COLO668 (cell line): Measurements from ENCODE around the gene IRF7.

Experiments used
- DNase-seq: peaks from one replicate; lab custom pipeline; 2025; ENCODE audit not compliant: unreplicated experiment; lab: John Stamatoyannopoulos, UW

IRF7 gene

DNA sequence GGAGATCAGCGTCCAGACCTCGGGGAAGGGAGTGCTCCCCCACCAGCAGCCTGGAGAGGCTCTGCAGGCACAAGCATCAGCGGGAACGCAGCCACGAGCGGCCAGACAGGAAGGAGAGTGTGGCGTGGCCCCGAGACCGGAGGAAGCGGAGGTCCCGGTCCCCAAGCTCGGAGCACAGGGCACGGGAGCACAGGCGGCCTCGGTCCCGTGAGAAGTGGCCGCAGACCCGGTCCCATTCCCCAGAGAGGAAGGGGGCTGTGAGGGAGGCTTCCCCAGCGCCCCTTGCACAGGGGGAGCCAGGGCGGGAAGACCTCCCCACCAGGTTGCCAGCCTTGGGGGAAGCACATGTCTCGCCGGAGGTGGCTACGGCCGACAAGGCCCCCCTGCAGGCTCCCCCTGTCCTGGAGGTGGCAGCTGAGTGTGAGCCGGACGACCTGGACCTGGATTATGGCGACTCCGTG is 6.9 kb downstream of the IRF7 start:
- no peak for DNase-seq

DNA sequence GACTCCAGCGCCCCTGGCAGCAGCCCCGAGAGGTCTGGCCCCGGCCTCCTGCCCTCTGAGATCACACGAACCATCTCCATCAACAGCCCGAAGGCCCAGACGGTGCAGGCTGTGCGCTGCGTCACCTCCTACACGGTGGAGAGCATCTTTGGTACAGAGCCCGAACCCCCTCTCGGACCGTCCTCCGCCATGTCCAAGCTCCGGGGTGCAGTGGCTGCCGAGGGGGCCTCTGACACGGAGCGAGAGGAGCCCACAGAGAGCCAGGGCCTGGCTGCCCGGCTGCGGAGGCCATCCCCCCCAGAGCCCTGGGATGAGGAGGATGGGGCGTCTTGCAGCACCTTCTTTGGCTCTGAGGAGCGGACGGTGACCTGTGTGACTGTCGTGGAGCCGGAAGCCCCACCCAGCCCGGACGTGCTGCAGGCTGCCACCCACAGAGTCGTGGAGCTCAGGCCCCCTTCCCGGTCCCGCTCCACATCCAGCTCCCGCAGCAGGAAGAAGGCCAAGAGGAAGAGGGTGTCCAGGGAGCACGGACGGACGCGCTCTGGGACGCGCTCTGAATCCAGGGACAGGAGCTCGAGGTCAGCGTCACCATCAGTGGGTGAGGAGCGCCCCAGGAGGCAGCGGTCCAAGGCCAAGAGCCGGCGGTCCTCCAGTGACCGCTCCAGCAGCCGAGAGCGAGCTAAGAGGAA is 7.6 kb downstream of the IRF7 start:
- no peak for DNase-seq

DNA sequence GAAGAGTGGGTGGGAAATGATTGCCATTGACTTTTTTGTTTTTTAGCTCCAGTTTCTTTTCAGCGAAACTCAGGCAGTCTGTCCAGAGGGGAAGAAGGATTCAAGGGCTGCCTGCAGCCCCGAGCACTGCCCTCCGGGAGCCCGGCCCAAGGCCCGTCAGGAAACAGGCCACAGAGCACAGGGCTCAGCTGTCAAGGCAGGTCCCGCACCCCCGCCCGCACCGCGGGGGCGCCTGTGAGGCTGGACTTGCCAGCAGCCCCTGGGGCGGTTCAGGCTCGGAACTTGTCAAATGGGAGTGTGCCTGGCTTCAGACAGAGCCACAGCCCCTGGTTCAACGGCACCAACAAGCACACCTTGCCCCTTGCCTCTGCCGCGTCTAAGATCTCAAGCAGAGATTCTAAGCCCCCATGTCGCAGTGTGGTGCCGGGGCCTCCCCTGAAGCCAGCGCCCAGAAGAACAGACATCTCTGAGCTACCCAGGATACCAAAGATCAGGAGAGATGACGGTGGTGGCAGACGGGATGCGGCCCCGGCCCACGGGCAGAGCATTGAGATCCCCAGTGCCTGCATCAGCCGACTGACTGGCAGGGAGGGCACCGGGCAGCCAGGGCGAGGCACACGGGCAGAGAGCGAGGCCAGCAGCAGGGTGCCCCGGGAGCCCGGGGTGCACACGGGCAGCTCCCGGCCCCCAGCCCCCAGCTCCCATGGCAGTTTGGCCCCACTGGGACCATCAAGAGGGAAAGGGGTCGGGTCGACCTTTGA is 8.6 kb downstream of the IRF7 start:
- DNase-seq: no peak

DNA sequence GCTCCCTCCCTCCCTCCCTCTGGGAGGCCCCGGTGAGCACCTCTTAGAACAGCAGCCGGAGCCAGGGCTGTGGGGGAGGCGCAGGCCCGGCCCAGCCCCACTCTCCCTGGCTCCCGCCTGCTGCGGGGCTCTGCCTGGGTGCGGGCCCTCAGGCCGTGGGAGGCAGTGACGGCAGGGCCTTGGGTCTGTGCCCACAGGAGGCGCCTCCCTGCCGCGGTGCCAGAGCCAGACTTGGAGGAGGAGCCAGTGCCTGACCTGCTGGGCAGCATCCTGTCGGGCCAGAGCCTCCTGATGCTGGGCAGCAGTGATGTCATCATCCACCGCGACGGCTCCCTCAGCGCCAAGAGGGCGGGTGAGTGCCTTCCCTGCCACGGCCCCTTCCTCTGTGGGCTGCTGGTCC is 9.5 kb downstream of the IRF7 start:
- no peak for DNase-seq

DNA sequence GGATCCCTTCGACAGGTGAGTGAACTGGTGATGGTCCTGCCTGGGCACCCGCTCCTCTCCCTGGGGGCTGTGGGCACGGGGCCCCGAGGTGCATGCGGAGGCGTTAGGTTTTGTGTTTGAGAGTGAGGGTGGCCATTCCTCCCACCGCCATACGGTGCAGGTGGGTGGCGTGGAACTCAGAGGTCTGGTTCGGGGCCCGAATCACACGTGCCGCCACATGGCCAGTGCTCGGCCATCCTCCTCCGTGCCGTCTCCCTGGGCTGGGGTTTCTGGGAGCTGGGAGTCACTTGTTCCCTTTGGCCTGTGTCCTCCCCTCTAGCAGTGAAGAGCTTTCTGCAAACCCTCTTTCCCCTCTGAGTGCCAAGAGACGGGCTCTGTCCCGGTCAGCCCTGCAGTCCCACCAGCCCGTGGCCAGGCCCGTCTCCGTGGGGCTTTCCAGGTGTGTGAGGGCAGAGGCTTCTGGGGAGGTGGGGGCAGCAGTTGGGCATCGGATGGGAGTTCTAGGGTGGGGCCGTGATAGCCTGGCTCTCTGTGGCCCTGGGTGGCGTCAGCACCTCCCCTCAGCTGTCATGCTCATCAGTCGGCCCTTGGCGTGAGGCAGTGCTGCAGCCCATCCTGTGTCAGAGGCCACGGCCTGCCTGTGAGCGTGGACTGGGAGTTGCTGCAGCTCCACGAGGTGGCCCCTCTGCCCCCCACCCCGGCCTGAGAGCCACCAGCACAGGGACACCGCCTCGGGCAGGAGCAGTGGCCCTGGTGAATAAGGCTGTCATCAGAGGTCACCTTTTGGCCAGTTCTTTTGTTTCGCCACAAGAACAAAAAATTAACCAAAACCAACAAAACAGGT is 10.2 kb downstream of the IRF7 start:
- DNase-seq: no peak

DNA sequence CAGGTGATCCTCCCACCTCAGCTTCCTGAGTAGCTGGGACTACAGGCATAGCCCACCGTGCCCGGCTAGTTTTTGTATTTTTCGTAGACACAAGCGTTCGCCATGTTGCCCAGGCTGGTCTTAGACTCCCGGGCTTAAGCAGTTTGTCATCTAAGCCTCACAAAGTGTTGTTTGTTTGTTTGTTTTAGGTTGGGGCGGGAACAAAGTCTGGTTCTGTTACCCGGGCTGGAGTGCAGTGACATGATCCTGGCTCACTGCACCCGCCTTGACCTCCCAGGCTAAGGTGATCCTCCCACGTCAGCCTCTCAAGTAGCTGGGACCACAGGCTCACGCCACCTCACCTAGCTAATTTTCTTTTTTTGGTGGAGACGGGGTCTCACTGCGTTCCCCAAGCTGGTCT is 12.6 kb downstream of the IRF7 start:
- DNase-seq: no peak

DNA sequence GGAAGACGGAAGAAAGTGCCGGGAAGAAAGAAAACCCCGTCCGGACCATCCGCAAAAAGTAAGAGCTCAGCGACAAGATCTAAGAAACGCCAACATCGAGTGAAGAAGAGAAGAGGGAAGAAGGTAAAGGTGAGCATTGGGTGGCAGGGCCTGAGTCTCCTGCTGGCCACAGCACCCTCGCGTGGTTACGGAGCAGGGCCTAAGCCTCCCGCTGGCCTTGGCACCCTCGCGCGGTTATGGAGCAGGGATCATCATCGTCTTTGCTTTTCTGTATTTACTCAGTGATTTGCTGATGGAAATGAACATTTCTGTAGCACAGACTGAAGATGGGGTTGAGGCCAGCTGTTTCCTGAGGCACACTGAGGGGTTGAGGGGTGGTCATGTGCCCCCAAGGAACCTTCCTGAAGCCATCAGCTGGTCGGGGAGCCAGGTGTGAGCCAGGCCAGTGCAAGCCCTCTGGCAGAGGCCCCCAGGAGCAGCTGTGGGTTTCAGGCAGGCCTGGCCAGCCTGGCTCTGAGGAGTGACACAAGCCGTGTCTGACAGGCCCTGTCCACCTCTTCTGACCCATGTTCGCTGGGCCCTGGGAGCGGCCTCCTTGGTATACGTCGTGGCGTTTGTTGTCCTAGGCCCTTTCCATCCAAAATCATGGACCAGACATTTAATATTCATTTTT is 14.0 kb downstream of the IRF7 start:
- no peak for DNase-seq

DNA sequence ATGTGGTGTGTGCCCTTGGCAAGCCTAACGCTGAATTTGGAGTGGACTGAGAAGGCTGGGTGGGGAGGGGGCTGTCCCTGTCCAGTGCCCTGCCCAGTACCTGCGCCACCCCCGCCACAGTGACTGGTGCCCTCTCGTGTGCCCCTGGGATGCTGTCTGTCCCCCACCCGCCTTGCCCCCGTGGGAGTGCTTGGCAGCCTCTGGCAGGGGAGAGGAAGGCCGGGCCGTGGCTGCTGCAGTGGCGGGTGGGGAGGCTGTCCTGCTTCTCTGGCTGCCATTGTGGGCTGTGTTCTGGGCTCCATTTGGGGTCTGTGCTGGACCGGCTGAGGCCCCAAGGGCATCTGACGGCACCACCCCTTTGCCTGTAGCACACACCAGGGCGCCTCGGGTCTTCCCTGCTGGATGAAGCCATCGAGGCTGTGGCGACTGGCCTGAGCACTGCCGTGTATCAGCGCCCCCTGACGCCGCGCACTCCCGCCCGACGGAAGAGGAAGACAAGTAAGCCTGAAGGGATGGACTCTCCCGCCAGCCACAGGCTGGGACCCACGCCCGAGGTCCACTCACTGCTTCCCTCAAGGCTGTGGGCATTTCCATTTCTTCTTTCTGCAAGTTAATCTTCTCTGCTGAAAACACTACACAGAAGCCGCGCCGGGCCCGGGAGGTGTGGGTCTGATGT is 17.6 kb downstream of the IRF7 start:
- no peak for DNase-seq

DNA sequence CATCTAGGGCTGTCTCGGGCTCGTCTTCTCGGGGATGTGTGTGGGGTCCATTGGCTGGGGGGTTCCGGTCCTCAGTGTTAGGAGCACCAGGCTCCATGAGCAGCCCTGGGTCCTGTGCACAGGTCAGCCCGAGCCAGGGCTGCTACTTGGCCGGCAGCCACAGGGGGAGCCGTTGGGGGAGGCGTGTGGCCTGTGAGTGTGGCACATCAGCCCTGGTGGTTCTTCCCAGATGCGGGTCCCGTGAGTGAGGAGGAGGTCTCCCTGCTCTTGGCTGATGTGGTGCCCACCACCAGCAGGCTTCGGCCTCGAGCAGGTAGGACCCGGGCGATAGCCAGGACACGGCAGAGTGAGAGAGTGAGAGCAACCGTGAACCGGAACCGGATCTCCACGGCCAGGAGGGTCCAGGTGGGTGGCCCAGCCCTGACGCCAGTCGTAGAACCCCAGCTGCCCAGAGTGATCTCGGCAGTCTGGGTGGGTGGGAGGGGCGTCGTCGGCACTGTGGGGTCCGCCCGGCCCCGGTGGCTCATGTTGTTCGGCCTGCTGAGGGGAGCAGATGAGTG is 18.5 kb downstream of the IRF7 start:
- no peak for DNase-seq

DNA sequence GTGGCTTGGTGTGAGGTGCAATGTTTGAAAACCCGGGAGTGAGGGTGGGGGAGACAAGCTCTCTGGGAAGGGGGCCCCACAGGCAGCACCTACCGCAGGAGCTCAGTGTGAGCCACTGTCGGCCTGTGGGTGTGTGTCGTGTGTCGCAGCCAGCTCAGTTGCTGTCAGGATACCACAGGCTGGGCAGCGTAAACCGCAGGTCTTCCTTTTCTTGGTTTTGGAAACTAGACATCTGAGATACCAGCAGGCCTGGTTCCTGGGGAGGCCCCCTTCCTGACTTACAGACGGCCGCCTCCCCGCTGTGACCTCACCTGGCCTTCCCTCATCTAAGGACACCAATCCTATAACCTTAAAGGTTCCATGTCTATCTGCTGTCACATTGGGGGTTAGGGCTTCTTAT is 19.4 kb downstream of the IRF7 start:
- DNase-seq: no peak

DNA sequence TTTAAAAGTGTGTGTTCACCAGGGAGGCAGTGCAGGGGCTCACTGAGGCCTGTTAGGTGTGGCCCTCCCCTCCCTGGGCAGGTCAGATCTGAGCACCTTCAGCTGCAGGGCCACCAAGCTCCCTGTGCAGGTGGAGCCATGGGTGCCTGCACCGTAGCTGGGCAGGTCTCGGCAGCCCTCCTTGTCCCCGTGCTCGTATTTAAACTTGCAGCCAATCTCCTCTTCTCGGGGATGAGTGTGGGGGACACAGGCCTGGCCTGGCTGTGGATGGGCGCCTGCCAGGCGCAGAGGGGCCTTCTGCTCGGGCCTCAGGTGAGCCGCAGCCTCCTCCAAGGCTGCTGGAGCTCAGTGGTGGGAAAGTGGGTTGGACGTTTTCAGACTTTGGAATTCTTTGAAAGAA is 20.4 kb downstream of the IRF7 start:
- no peak for DNase-seq

DNA sequence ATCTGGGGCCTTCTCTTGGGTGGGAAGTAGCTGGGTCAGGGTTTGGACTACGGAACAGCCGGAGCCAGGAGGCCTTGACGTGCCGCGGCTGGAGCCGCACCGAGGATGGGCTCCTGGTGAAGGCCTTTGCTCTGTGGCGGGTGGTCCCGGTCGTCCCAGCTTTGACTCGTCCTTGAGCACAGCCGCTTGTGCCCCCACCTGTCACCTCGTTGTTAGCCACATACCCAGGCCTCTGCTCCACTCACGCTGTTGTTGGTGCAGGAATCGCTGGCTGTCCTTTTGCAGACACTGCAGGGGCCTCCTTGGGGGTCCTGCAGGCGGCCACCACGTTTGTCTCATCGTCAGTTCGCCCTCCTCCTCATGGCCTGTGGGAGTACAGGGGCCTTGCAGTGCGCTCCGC is 22.4 kb downstream of the IRF7 start:
- DNase-seq: no peak

DNA sequence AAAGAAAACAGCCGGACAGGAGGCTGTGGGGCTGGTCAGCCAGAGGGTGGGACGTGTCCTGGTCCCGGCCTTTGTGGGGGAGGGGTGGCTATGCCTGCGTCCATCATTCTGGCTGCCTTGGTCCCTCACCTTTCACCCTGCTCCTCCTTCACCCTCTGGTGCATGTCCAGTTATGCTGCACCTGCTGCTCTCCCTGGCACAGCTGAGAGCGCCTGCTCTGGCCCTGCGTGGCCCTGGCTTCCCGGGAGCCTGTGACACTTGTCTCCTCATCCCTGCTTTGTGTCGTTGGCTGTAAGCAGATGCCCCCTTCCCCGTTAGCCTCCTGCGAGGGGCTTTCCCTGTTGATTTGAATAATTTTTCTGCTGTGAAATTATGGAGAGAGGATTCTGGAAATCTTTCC is 22.8 kb downstream of the IRF7 start:
- no peak for DNase-seq

DNA sequence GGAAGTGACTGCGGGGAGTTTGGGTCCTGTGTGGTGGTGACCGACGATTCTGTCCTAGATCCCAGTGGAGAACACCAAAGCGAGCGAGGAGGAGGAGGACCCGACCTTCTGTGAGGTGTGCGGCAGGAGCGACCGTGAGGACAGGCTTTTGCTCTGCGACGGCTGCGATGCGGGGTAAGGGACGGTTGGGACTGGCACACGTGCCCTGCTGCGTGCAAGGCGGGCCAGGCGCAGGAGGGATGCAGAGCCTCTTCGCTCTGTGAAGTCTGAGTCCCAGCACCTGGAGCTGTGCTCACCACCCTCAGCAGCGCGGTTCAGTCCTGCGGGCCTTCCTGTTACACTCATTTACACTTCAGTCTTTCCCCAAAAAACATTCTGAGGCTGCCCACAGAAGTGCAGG is 23.2 kb downstream of the IRF7 start:
- DNase-seq: no peak

DNA sequence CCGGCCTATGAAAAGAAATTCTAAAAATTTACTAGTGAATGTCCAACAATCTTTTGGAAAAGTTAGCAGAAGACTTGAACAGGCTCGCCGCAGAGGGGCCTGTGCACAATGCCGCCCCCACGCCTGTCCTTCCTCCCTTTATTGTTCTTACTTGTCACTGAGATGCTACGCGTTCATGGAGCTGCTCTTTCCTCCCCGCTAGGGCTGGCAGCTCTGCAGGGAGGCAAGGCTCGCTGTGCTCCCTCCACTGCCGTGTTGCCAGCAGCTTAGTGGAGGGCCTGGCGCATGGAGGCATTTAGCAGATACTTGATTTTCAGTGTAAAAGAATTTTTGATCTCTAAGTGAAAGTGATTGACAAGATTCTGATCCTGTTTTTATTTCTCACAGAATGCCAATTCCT is 24.8 kb downstream of the IRF7 start:
- DNase-seq: no peak

DNA sequence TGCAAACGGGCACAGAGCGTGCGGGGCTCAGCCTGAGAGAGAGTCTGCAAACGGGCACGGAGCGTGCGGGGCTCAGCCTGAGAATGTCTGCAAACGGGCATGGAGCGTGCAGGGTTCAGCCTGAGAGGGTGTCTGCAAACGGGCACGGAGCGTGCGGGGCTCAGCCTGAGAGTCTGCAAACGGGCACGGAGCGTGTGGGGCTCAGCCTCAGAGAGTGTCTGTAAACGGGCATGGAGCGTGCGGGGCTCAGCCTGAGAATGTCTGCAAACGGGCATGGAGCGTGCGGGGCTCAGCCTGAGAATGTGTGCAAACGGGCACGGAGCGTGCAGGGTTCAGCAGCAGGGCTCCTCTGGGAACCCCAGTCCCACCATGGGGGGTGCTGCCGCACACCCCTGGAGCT is 26.0 kb downstream of the IRF7 start:
- DNase-seq: no peak

DNA sequence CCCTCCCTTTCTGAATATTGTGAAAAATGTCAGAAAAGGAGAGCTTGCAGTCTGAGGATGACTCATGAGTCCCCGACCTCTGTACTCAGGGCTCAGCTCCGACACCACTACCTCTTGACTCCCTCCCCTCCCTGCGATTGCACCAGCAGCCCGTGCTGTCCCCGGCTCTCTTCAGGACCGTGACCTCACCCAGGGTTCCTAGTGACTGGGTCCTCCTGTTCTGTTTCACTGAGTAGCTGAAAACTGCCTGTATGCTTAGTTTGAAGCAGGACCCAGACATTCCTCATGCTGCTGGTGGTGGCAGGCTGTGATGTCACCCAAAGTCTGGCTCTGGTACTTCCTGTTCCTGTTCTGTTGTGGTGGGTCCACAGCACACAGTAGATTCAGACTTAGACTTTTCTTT is 27.8 kb downstream of the IRF7 start:
- no peak for DNase-seq

DNA sequence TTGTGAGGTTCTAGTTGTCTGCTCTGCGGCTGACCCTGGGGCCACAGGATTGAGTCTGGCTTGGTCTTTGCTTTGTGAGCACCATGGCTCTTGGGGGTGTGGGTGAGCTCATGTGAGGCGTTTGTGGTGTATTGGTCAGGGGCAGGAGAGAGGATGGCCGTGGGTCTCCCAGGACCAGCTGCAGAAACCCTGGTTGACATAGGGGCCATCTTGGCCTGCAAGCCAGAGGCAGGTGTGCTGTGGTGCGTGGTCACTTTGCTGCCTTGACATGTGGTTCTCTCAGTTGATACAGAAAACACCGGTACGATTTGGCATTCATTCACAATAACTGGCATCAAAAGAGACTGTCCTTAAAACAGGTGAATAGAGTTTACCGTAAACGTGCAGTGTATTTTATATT is 28.2 kb downstream of the IRF7 start:
- no peak for DNase-seq

DNA sequence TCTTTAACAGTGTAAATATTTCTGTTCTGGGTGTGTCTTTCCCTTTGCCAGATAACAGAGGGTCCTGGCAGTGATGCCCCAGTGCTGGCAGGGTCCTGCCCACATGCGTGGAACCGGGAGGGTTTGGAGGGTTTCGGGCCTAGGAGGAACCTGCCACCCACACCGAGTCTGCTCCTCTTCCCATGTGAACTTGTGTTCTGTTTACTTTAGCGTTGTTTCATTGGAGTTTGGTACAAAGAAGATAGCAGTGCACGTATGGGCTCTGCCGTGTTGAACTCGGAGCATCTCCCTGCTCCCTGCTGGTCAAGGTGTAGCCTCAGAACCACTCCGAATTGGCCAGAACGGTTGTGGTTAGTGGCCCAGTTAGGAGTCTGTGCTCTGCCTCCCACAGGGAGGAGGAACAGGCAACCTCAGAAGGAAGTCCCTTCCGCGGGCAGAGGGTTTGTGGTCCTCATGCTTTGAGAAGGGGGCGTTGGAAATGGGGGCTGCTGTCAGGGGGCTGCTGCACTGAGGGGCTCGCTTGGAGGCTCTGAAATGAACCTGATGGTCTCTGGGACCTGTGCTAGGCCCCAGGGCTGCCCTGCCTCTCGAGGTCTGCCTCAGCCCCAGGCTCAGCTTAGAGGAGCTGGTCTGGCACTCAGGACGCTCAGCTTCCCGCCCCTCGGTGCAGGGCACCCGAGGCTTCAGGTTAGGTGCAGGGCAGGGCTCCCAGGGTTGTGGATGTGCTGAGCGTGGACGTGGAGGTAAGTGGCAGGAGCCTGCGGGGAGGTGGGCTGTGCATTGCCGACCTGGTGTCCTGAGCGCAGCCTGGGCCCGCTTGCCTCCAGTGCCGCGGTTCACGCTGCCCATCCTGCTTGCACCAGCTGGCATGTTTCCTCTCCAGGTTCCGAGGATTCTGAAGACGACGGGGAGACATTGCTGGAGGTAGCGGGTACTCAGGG is 29.1 kb downstream of the IRF7 start:
- no peak for DNase-seq
